HepG2 (cell line): ENCODE data around the gene ABCD2.

ENCODE experiments used
- POLR2A ChIP-seq, 2 experiments: IDR thresholded peaks; 2 replicates each; pipeline ENCODE4 v1.6.1; 2011; ENCODE audit warnings: low read depth in 2 of 2, low read length in 2 of 2, mild to moderate bottlenecking in 1 of 2, moderate library complexity in 1 of 2; ENCODE audit not compliant: insufficient read depth in 1 of 2
- ZNF282 ChIP-seq: fragments of 450-650 bp; IDR thresholded peaks from 2 replicates; pipeline ENCODE4 v1.6.1; 2018; ENCODE audit not compliant: partially characterized antibody

DNA sequence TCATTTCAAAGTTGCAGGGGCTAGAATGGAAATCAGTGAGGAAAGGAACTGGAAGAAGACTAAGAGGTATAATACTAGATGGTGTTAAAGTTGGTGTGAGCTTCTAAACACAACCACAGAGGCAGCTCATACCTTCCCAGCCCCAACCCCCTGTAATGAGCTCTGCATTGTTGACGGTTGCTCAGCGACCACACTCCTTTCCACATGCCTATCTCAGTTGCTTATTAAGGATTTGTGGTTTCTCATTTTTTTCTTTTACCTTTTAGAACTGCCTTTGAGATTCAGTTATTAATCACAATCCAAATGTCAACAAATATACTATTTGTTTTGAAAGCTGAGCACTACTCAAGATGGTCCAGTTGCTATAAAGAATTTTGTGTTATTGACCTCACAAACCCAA, 114.6 kb downstream of the ABCD2 start:
- no peak for TF ChIP-seq ZNF282
- no peak for TF ChIP-seq POLR2A (IDR thresholded peaks at IDR 0.05; ENCODE audit: insufficient read depth in 1 of 2, low read depth in 2 of 2, low read length in 2 of 2)
